ENCODE data around the gene ARHGAP5.

Gene ARHGAP5

DNA sequence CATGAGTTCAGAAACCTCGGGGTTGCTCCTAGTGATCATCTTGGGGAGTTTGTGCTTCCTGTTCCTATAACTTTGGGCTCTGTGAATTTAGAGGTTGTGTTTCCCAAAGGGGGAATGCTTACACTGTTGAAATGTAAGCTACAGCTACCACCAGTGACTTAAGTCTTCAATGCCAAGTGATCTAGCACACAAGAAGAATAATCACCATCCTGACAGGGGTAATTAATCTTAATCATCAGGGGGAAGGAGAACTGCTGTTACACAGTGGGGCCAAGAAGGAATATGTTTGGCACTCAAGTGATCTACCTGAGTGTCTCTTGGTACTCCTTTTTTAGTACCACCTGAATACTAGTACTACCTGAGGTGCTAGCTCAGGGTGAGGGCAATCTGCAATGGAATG, 89.8 kb downstream of the ARHGAP5 start:
- TF ChIP-seq, protein P1, sequence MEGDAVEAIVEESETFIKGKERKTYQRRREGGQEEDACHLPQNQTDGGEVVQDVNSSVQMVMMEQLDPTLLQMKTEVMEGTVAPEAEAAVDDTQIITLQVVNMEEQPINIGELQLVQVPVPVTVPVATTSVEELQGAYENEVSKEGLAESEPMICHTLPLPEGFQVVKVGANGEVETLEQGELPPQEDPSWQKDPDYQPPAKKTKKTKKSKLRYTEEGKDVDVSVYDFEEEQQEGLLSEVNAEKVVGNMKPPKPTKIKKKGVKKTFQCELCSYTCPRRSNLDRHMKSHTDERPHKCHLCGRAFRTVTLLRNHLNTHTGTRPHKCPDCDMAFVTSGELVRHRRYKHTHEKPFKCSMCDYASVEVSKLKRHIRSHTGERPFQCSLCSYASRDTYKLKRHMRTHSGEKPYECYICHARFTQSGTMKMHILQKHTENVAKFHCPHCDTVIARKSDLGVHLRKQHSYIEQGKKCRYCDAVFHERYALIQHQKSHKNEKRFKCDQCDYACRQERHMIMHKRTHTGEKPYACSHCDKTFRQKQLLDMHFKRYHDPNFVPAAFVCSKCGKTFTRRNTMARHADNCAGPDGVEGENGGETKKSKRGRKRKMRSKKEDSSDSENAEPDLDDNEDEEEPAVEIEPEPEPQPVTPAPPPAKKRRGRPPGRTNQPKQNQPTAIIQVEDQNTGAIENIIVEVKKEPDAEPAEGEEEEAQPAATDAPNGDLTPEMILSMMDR (IDR thresholded peaks at IDR 0.05; ENCODE audit: low read depth, low read length): no peak
- DNase-seq (ENCODE audit: extremely low read depth, low read depth): no peak

DNA sequence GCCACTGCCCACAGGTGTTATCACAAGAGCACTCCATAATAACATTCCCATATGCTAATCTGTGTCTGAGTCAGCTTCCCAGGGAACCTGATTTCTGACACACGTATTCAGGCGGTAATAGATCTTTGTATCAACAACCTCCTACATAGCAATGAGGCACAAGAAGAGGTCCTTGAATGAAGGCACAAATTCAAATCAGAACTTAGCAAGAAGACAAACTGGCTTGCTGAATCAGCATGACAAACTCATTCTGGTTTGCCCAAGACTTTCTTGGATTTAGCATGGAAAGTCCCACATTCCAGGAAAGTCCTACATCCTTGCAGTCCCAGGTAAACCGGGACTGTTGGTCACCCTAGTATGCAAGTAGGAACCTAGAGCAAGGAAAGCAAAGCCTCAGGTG, 90.8 kb downstream of the ARHGAP5 start:
- TF ChIP-seq, protein P1 (IDR thresholded peaks at IDR 0.05; ENCODE audit: low read depth, low read length): no peak
- no peak for DNase-seq (ENCODE audit: extremely low read depth, low read depth)

DNA sequence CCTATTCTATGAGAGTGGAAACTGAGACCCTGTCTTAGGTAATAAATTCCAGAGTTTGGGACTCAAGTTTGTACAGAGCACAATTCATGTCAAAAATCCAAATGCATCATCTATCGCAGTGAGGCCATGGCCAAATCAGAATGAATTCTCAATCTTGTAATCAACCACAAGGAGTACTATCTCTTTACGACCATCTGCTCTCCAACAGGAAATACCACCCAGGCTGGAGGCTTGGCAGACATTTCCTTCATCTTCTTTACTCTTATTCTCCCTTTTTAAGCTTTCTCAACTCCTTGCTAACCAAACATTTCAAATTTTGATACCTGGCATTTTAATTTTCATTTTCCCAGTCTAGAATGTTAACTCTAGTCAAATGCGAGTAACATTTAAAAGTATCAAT, 92.1 kb downstream of the ARHGAP5 start:
- no peak for DNase-seq (ENCODE audit: extremely low read depth, low read depth)
- TF ChIP-seq, protein P1 (IDR thresholded peaks at IDR 0.05; ENCODE audit: low read depth, low read length): no peak

DNA sequence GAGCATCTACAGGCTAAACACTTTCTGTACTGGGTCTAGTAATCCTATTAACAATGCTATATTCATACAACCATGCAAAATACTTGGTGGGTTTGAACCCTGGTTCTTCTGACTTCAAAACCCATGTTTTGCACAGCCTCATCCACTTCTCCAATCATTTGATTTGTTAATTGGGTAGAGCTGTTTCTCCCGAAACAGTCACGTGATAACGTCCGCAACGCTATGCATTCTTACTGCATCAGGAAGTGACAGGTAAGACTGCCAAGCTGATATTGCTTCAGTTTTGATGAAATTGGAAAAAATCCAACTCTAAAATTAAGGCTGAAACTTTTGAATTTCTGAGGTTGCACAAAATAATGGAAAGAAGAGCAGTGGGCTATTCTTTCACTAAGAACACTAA, 94.4 kb downstream of the ARHGAP5 start:
- no peak for DNase-seq (ENCODE audit: extremely low read depth, low read depth)
- TF ChIP-seq, protein P1 (IDR thresholded peaks at IDR 0.05; ENCODE audit: low read depth, low read length): no peak

DNA sequence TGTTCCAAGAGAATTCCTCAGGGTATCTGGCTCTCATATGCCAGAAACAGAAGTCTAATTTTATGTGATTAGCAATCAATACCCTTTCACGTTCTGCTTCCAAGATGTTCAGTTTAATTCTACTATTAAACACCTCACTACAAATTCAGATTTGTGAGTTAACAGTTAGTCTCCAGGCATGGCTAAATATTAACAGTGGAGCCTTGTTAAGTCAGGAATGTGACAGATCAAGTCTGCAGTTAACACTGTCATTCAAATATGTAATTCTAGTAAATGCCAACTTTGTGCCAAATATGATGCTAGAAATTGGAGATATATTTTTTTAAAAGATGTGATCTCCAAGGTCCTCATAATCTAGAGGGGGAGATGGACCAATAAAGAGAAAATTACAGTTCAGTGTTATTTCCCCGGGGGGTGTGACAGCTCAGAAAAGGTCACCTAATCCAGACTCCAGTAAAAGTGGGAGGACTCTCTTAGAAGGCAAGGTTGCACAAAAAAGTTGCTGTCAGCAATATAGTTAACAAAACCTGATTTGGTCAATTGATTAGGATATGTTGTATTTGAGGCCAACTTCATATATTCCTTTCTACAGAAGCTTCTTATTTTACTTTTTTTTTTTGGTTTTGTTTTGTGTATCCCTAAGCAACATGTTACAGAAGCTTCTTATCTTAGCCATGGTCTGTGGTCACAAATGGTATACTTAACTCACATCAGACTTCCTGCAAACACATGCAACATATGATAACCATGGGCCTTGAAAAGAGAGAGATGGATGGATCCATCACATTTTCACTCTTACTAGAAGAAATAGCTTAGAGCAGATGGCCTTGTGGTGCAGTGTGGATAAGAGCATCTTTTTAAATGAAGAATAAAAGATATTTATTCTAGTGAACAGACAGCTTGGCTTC, 106.3 kb downstream of the ARHGAP5 start:
- no peak for DNase-seq (ENCODE audit: extremely low read depth, low read depth)
- TF ChIP-seq, protein P1 (IDR thresholded peaks at IDR 0.05; ENCODE audit: low read depth, low read length): no peak

DNA sequence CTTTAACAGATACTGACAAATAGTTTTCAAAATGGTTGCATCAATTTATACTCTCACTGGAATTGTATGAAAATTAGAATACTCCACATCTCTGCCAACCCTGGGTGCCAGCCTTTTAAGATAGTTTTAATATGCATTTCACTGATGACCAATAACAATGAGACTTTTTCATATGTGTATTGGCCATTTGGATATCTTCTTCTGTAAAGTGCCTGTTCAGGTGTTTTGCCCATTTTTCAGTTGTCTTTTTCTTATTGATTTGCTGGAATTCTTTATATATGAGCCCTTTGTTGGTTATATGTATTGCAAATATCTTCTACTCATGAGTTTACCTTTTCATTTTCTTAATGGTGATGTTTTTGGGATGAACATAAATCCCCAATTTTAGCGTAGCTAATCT, 108.0 kb downstream of the ARHGAP5 start:
- TF ChIP-seq, protein P1 (IDR thresholded peaks at IDR 0.05; ENCODE audit: low read depth, low read length): no peak
- no peak for DNase-seq (ENCODE audit: extremely low read depth, low read depth)

DNA sequence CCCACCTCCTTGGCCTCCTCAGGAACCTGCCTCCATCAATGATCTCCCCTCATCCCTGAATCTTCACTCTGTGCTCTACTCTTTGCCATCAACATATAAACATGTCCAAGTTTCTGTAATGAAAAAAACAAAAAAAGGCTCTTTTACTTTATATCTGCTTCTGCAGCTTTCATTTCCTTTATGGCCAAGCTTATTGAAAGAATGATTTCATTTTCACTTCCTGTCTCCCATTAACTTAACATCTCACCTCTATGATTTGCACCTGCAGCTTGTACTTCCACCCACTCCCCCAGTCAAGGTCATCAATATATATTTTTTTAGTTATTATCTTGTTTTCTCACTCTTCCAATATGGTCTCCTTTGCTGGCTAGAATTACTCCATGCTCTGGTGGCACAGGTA, 109.1 kb downstream of the ARHGAP5 start:
- DNase-seq (ENCODE audit: extremely low read depth, low read depth): no peak
- TF ChIP-seq, protein P1 (IDR thresholded peaks at IDR 0.05; ENCODE audit: low read depth, low read length): no peak

All from AG09319 (cell line).